ENCODE results near the gene COL24A1. TPM values are rescaled to one million over a fixed set of nuclear protein-coding genes. Genes with fewer than 3 reads are reported as not detected.

COL24A1 gene
- total and polyA plus RNA-seq, 2 of the 8 experiments (the other 6 are each of a cell fraction or from before 2014, with no cell fraction given) = 0.23 to 1.1 TPM

- Histone ChIP-seq H4K91ac (replicated peaks; ENCODE audit: insufficient read length, low read length) (no peak overlapping the region), H4K5ac (ENCODE audit: insufficient read length, low read depth, low read length) (no peak overlapping the region), H3K27ac (ENCODE audit: low read depth, low read length) (no peak overlapping the region), H3K9ac (replicated peaks in 1 of 4; ENCODE audit: extremely low read depth in 1 of 4, low read depth in 3 of 4, low read length in 3 of 4) (no peak overlapping the region), H3K18ac (ENCODE audit: extremely low read depth, low read length) (no peak overlapping the region), H3K4me1 (replicated peaks in 1 of 4; ENCODE audit: control insufficient read depth in 3 of 4, insufficient read depth in 4 of 4, low read length in 3 of 4) (no peaks in the 10 kb centered on the region), H3K4me3 (ENCODE audit: extremely low read depth in 1 of 4, insufficient read depth in 2 of 4, low read depth in 3 of 4, low read length in 4 of 4) (no peak overlapping the region), H3K23ac (ENCODE audit: insufficient read length) (no peak overlapping the region), H3K4me2 (ENCODE audit: insufficient read depth in 1 of 2, low read depth in 2 of 2, low read length in 2 of 2) (no peak overlapping the region), H2BK5ac (ENCODE audit: low read depth, low read length) (no peak overlapping the region), H4K20me1 (replicated peaks in 1 of 2; ENCODE audit: control insufficient read depth in 1 of 2, insufficient read depth in 2 of 2, low read length in 2 of 2) (no peaks in the 10 kb centered on the region), H3K9me3 (ENCODE audit: insufficient read depth in 2 of 2, low read depth in 1 of 2, low read length in 1 of 2) (peaks cover 8 to 12% of the 10 kb centered on the region in 2 experiments; a peak in 3 of 4 replicates), H3K56ac (replicated peaks; ENCODE audit: insufficient read length, low read depth, low read length) (no peak overlapping the region), H3K14ac (ENCODE audit: insufficient read length) (no peak overlapping the region), H3K4ac (replicated peaks; ENCODE audit: insufficient read length, low read depth, low read length) (no peak overlapping the region), H3K79me2 (ENCODE audit: control insufficient read depth in 1 of 2, insufficient read depth in 2 of 2, low read length in 2 of 2) (no peaks in the 10 kb centered on the region), H2BK12ac (ENCODE audit: low read depth, low read length) (no peak overlapping the region), H3K27me3 (replicated peaks in 1 of 4; ENCODE audit: control insufficient read depth in 3 of 4, extremely low read depth in 1 of 4, insufficient read depth in 3 of 4, low read length in 3 of 4) (no peaks in the 10 kb centered on the region), H2BK15ac (ENCODE audit: low read length) (no peak overlapping the region), H2AFZ (ENCODE audit: low read length) (no peak overlapping the region), H2BK20ac (ENCODE audit: low read length) (no peak overlapping the region), H2AK5ac (ENCODE audit: low read depth, low read length) (no peak overlapping the region), H4K8ac (ENCODE audit: extremely low read depth, insufficient read depth, low read length) (no peak overlapping the region), H3K79me1 (ENCODE audit: low read depth, low read length) (no peaks in the 10 kb centered on the region), H3K23me2 (ENCODE audit: low read depth, low read length) (no peaks in the 10 kb centered on the region), H2BK120ac (replicated peaks; ENCODE audit: low read depth, low read length) (no peak overlapping the region), H3K36me3 (ENCODE audit: control insufficient read depth in 2 of 4, insufficient read depth in 4 of 4, low read length in 3 of 4) (no peaks in the 10 kb centered on the region)
- ChIA-PET POLR2A (ENCODE audit: partially characterized antibody) (no interaction called here), CTCF (ENCODE audit: partially characterized antibody) (no interaction called here)
- TF ChIP-seq YY1 (IDR thresholded peaks at IDR 0.05; ENCODE audit: low read depth, low read length) = no peak
- no peak for TF ChIP-seq SIRT6 (IDR thresholded peaks at IDR 0.05; ENCODE audit: low read length)
- no peak for TF ChIP-seq BCL11A (IDR thresholded peaks at IDR 0.05; ENCODE audit: low read depth in 2 of 2, low read length in 2 of 2)
- FAIRE-seq (no peak), DNase-seq (ENCODE audit: low read depth in 1 of 2, low spot score in 2 of 2) (no peak)
- 93% methylated on average over 6 of the region's 8 CpGs; no CpG with 5 or more reads in 1 of the 2 experiments for WGBS, 2 experiments (ENCODE audit: extremely low coverage in 1 of 2, insufficient coverage in 1 of 2, insufficient read length in 1 of 2, insufficient replicate concordance in 2 of 2, low coverage in 1 of 2, low lambda C conversion rate in 2 of 2, missing lambda C conversion rate in 1 of 2)
These were observed 325.7 kb downstream of the COL24A1 start for GRCh38 chr1:85830837-85831236.

Measured in H1 (cell line).